Heart right ventricle (tissue), 16 donors: ENCODE results near the gene GON4L. TPM values are rescaled to one million over a fixed set of nuclear protein-coding genes. Genes with fewer than 3 reads are reported as not detected.

Source experiments
- ATAC-seq, 8 donors: fragments of 200-7000 bp; cut with Tn5 transposase; one replicate each; pipeline ENCODE4 v1.9.1; 2020; ENCODE audit warnings: mild to moderate bottlenecking in 8 of 8, moderate library complexity in 8 of 8, moderate number of reproducible peaks in 1 of 8
- DNase-seq, 2 donors: peaks; one replicate each; pipeline ENCODE4 v3.0.0-alpha.2; 2020
- H3K27ac ChIP-seq, 10 donors: fragments of 200-600 bp; sonication (generic) in 2 of 10; one replicate each; pipeline versions ENCODE4 v1.5.0 to v1.8.0; 2020 to 2022; ENCODE audit warnings: mild to moderate bottlenecking in 3 of 10
- H3K27me3 ChIP-seq, 7 donors: fragments of 200-600 bp; one replicate each; pipeline ENCODE4 v1.8.0; 2021 to 2022; ENCODE audit warnings: mild to moderate bottlenecking in 2 of 7
- H3K36me3 ChIP-seq, 9 donors: fragments of 200-600 bp; sonication (generic) in 1 of 9; one replicate each; pipeline versions ENCODE4 v1.5.0 to v1.8.0; 2020 to 2022; ENCODE audit warnings: mild to moderate bottlenecking in 2 of 9
- H3K4me1 ChIP-seq, 9 donors: fragments of 200-600 bp; sonication (generic) in 1 of 9; one replicate each; pipeline versions ENCODE4 v1.5.0 to v1.8.0; 2020 to 2022; ENCODE audit warnings: mild to moderate bottlenecking in 4 of 9
- H3K4me3 ChIP-seq, 10 donors: fragments of 200-600 bp; sonication (generic) in 2 of 10; one replicate each; pipeline versions ENCODE4 v1.5.0 to v1.8.0; 2020 to 2022; ENCODE audit warnings: mild to moderate bottlenecking in 7 of 10, moderate library complexity in 2 of 10
- H3K9me3 ChIP-seq, 11 donors: fragments of 200-600 bp in 10 of 11; sonication (generic) in 2 of 11; one replicate each; pipeline versions ENCODE4 v1.5.0 to v1.8.0; 2013 to 2022; ENCODE audit warnings: mild to moderate bottlenecking in 2 of 11, control low read depth in 1 of 11, moderate library complexity in 1 of 11
- WGBS, 2 donors: extraction: QIAGEN DNeasy Blood & Tissue Kit; methylation state at CpG; one replicate each; pipeline ENCODE4 v1.1.7; 2013; ENCODE audit warnings: inconsistent platforms in 1 of 2; 5-methylcytosine and 5-hydroxymethylcytosine counted together
- intact Hi-C, 10 donors: fragments of 100-400 bp; cut with DNase I; formaldehyde crosslinking; loops; one replicate each; pipeline versions ENCODE4 v1.11.1 to v1.14.2; 2022
- polyA plus RNA-seq, 2 donors: library from polyadenylated mRNA; stranded (reverse); fragments of 200-250 nt; gene quantifications; one replicate each; pipeline ENCODE4 v1.2.3, GENCODE V29; 2013
- total RNA-seq, 10 donors: library from RNA; stranded (reverse); fragmentation: NEBNext Ultra II Directional in 3 of 10; extraction: Animal tissue kit (Norgen Biotek cat#: 25700) in 3 of 10; gene quantifications; one replicate each; pipeline versions ENCODE4 v1.2.1 to v1.2.4, GENCODE V29; 2021 to 2023
- TF ChIP-seq, protein P1 (sequence below), 9 donors: fragments of 200-600 bp; sonication (generic) in 2 of 9; IDR thresholded peaks; one replicate each; pipeline versions ENCODE4 v1.5.0 to v1.8.0; 2021 to 2022; ENCODE audit warnings: antibody characterized with exemption in 9 of 9, mild to moderate bottlenecking in 5 of 9, moderate library complexity in 1 of 9
- donor health status: Arrhythmogenic right ventricular cardiomyopathy.
- donor health status: ischemic (EF 13 %, LVEDD 7.1; RV severe dilation, severe dysfunction).
- donor health status: healthy with polysubstance abuse.
- donor health status: DM: no; HTN: yes; CAD: no.
- donor health status: DM: no; HTN: no; CAD: no.
- donor health status: ischemic (EF 25% LVEDD 6.9; RV normal size, moderate dysfunction).
- donor health status: ischemic (EF 25% LVEDD 5.7; RV mildly dilated, moderate dysfunction).
- donor health status: healthy.
- donor health status: DM: yes; HTN: yes; CAD: no.
- donor health status: Ischemic cardiomyopathy.
- donor health status: ischemic (EF 35%, LVEDD 5.7; RV mildly dilated, moderate dysfunction).
- donor health status: nonischemic (EF 11% LVEDD 7.7; RV severe dilation, severe dysfunction).
- donor health status: DM: yes; HTN: yes; CAD: no.
- donor health status: PGD.
- donor health status: ischemic (EF 29% LVEDD 5.4; RV normal size, mild dysfunction).
- donor health status: nonischemic (EF 23%, LVEDD 6.1; RV moderate dilation, normal function).

The GON4L gene
- total and polyA plus RNA-seq, 12 donors = 8.8 to 30.7 (median 26.7) TPM

DNA sequence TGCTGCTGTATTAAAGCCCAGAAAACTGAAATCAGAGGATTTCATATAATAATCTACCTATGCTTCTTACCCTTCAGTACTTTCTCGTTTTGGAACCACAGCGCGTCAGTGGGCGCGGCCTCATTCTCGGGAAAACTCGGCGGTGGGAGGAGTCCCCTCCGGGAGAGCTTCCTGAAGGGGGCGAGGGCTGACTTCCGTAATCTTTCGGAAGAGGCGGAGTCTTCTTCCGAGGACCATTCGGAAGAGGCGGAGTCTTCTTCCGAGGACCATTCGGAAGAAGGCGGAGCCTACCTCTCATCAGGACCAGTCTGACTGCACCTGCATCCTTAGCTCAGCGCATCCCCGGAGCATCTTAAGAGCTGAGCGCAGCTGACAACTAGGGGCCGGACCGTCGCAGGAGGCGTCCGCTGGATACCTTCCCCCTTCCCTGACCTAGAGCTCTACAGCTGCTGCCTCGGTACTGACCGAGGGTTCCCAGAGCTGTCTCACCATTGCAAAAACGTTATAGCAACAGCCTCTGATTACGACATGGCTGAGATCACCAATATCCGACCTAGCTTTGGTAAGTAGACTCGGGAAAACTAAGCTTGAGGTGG lies 2.3 kb upstream of the GON4L start, which contains the start of gene SYT11:
Gene SYT11, plus strand, starts transcription at position 334 of the 596 bp plus-strand sequence. Its CDS starts 195 bp downstream, at position 529.
- Histone ChIP-seq H3K9me3 (no peaks in the 10 kb centered on the region), H3K4me1 (peaks cover 0 to 50% (median 47%) of the 10 kb centered on the region in 9 donors), H3K4me3 (peak within 1 kb of the TSS; percentile 11 to 59 (median 52)), H3K36me3 (peaks cover 0 to 16% (median 8%) of the 10 kb centered on the region in 9 donors), H3K27me3 (no peaks in the 10 kb centered on the region), H3K27ac (peak within 1 kb of the TSS; percentile 81 to 96 (median 94))
- DNase-seq (peak; percentile 95 to 96), ATAC-seq (peak; percentile 87 to 93 (median 92))
- 1 to 2% methylated on average over 33 of the region's 33 CpGs for WGBS, 2 donors
- intact Hi-C loops = loop anchor here in 3 of 10 donors (5.0 kb wide), 2 partner anchors 38 to 53 kb away; partner anchors contain the start of gene RIT1 (in 2 of the 3)
- TF ChIP-seq, protein P1, sequence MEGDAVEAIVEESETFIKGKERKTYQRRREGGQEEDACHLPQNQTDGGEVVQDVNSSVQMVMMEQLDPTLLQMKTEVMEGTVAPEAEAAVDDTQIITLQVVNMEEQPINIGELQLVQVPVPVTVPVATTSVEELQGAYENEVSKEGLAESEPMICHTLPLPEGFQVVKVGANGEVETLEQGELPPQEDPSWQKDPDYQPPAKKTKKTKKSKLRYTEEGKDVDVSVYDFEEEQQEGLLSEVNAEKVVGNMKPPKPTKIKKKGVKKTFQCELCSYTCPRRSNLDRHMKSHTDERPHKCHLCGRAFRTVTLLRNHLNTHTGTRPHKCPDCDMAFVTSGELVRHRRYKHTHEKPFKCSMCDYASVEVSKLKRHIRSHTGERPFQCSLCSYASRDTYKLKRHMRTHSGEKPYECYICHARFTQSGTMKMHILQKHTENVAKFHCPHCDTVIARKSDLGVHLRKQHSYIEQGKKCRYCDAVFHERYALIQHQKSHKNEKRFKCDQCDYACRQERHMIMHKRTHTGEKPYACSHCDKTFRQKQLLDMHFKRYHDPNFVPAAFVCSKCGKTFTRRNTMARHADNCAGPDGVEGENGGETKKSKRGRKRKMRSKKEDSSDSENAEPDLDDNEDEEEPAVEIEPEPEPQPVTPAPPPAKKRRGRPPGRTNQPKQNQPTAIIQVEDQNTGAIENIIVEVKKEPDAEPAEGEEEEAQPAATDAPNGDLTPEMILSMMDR (IDR thresholded peaks at IDR 0.05) = peak in 5 of 9 donors; percentile 11 to 38 (median 18)

DNA sequence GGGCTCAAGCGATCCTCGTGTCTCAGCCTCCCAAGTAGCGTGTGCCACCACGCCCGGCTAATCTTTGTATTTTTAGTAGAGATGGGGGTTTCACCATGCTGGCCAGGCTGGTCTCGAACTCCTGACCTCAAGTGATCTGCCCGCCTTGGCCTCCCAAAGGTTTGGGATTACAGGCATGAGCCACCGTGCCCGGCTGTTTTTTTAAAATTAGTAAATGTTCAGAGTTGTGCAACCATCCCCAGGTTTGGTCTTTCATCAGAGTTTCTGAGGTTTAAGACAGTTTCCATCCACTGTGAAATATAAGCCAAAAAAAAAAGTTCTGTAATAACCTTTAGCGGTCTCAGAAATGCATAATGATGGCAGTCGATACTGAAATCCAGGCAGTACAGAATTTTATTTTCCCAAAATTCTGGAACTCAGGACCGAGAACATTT lies 1.8 kb upstream of the GON4L start:
- Histone ChIP-seq H3K27ac (peak overlapping the region; percentile 63 to 96 (median 94)), H3K27me3 (no peaks in the 10 kb centered on the region), H3K4me1 (peaks cover 0 to 50% (median 47%) of the 10 kb centered on the region in 9 donors), H3K36me3 (peaks cover 0 to 21% (median 10%) of the 10 kb centered on the region in 9 donors), H3K9me3 (no peaks in the 10 kb centered on the region), H3K4me3 (peak overlapping the region in 9 of 10 donors; percentile 32 to 59 (median 52))
- WGBS, 2 donors = 63 to 66% methylated on average over 12 of the region's 12 CpGs
- DNase-seq (peak; percentile 5 to 12), ATAC-seq (no peak)
- intact Hi-C loops = loop anchor here in 3 of 10 donors (5.0 kb wide), 2 partner anchors 38 to 53 kb away; partner anchors contain the start of gene RIT1 (in 2 of the 3)
- TF ChIP-seq, protein P1 (IDR thresholded peaks at IDR 0.05) = no peak

DNA sequence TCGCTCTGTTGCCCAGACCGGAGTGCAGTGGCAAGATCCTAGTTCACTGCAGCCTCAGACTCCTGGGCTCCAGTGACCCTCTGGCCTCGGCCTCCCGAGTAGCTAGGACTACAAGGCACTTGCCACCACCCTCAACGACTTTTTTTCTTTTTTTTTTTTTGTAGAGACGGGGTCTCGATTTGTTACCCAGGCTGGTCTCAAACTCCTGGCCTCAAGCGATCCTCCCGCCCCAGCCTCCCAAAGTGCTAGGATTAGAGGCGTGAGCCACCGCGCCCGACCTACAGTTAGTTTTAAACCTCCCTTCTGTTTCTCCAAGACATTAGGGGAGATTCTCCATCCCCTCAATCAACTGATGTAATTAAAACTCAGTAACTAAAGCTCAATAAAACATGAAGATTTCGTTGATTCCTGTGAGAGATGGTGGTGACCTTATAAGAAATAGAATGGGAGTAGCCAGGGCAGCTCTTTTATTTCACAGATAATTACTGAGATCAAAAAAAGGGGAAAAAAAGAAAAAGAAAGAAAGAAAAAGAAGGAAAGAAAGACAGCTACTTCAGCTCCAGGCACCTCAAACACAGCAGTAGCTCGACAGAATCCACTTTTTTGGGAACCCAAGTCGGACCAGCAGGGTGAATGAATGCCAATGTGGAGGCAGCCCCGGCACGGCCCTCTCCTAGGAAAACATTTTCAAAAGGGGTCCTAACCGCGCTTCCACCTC lies 598 bp downstream of the GON4L start:
- intact Hi-C loops = loop anchor here in 3 of 10 donors (5.0 kb wide), 2 partner anchors 41 to 56 kb away; partner anchors contain the start of gene RIT1 (in 2 of the 3)
- WGBS, 2 donors = 54% methylated on average over 20 of the region's 20 CpGs
- no peaks in the 10 kb centered on the region for H3K27me3 ChIP-seq
- ATAC-seq (no peak), DNase-seq (no peak)
- H3K4me3 ChIP-seq = peak overlapping the region; percentile 55 to 83 (median 73)
- peaks cover 0 to 43% (median 26%) of the 10 kb centered on the region in 9 donors for H3K36me3 ChIP-seq
- TF ChIP-seq, protein P1 (IDR thresholded peaks at IDR 0.05) = no peak
- H3K9me3 ChIP-seq = no peaks in the 10 kb centered on the region
- H3K27ac ChIP-seq = peak overlapping the region; percentile 49 to 94 (median 86)
- H3K4me1 ChIP-seq = peaks cover 0 to 50% (median 46%) of the 10 kb centered on the region in 9 donors

DNA sequence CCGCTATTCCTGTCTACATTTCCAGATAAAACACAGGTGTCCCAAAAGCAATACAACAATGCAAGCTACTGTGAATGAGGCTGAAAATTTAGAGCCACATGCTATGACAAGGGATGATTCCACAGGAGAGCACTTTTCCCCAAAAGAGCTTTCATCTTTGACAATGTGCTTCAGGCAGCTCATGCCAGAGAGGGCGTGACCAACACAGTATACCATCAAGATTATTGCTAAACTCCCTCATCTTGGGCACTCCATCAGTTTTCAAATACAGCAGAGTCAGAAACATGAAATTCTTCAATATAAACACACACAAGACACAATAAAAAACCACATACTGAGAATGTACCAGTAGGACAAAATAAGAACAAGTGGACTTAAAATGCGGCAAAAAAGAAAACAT lies 6.7 kb downstream of the GON4L start:
- Histone ChIP-seq H3K4me3 (no peak overlapping the region), H3K36me3 (peaks cover 0 to 96% (median 35%) of the 10 kb centered on the region in 9 donors), H3K27me3 (no peaks in the 10 kb centered on the region), H3K4me1 (peaks cover 0 to 23% (median 12%) of the 10 kb centered on the region in 9 donors), H3K9me3 (no peaks in the 10 kb centered on the region), H3K27ac (no peak overlapping the region)
- WGBS, 2 donors = 90% methylated on average over 3 of the region's 3 CpGs
- intact Hi-C loops = no loop called here
- DNase-seq = no peak
- ATAC-seq = no peak
- TF ChIP-seq, protein P1 (IDR thresholded peaks at IDR 0.05) = no peak
